Measurements from ENCODE around the gene TSPAN1. TPM values are rescaled to one million over a fixed set of nuclear protein-coding genes. Genes with fewer than 3 reads are reported as not detected.

TSPAN1 gene
- total RNA-seq, 2 donors from 2014 or later = 0.66 to 5.2 TPM

- Histone ChIP-seq H3K36me3 (replicated peaks in 1 of 2; ENCODE audit: insufficient read depth in 1 of 2, low read depth in 2 of 2) (no peaks in the 10 kb centered on the region), H3K9me3 (no peaks in the 10 kb centered on the region), H3K27ac (peak overlapping the region in 1 of 4 donors; percentile 25), H3K4me3 (no peak overlapping the region), H3K4me1 (peaks cover 11% of the 10 kb centered on the region), H3K27me3 (peaks cover 0 to 6% of the 10 kb centered on the region in 2 donors)
- ATAC-seq = no peak
- DNase-seq = no peak
- TF ChIP-seq POLR2A (IDR thresholded peaks at IDR 0.05) = no peak
- TF ChIP-seq CTCF (IDR thresholded peaks at IDR 0.05) = no peak
- intact Hi-C loops (cut with DNase I) = no loop called here
- 30 to 38% methylated on average over 3 of the region's 3 CpGs for WGBS, 2 donors
Observed at GRCh38 chr1:46134660-46135331, 40.1 kb upstream of the TSPAN1 start.

- TF ChIP-seq POLR2A (IDR thresholded peaks at IDR 0.05) (no peak), CTCF (IDR thresholded peaks at IDR 0.05) (no peak)
- intact Hi-C loops (cut with DNase I) = no loop called here
Observed at GRCh38 chr1:46136711-46137110, 38.2 kb upstream of the TSPAN1 start.

GRCh38 chr1:46137916-46138315, 37.0 kb upstream of the TSPAN1 start:
- intact Hi-C loops (cut with DNase I) = no loop called here
- Histone ChIP-seq H3K36me3 (replicated peaks in 1 of 2; ENCODE audit: insufficient read depth in 1 of 2, low read depth in 2 of 2) (no peaks in the 10 kb centered on the region), H3K4me1 (peaks cover 7% of the 10 kb centered on the region), H3K9me3 (no peaks in the 10 kb centered on the region), H3K4me3 (no peak overlapping the region), H3K27me3 (no peaks in the 10 kb centered on the region), H3K27ac (peak overlapping the region in 1 of 4 donors; percentile 11)
- DNase-seq (no peak), ATAC-seq (no peak)
- WGBS, 2 donors = 49 to 60% methylated on average over 3 of the region's 3 CpGs
- TF ChIP-seq CTCF (IDR thresholded peaks at IDR 0.05) (no peak), POLR2A (IDR thresholded peaks at IDR 0.05) (no peak)

More at GRCh38 chr1:46136711-46137110, 38.2 kb upstream of the TSPAN1 start:
- peaks cover 7% of the 10 kb centered on the region for H3K4me1 ChIP-seq
- ATAC-seq (no peak), DNase-seq (no peak)
- H3K4me3 ChIP-seq = no peak overlapping the region
- H3K27me3 ChIP-seq = no peaks in the 10 kb centered on the region
- no peaks in the 10 kb centered on the region for H3K36me3 ChIP-seq (replicated peaks in 1 of 2; ENCODE audit: insufficient read depth in 1 of 2, low read depth in 2 of 2)
- H3K9me3 ChIP-seq = no peaks in the 10 kb centered on the region
- no peak overlapping the region for H3K27ac ChIP-seq

- Histone ChIP-seq H3K9me3 (no peaks in the 10 kb centered on the region), H3K27ac (no peak overlapping the region), H3K36me3 (replicated peaks in 1 of 2; ENCODE audit: insufficient read depth in 1 of 2, low read depth in 2 of 2) (no peaks in the 10 kb centered on the region), H3K4me3 (no peak overlapping the region), H3K4me1 (no peaks in the 10 kb centered on the region), H3K27me3 (no peaks in the 10 kb centered on the region)
- no peak for DNase-seq
- TF ChIP-seq CTCF (IDR thresholded peaks at IDR 0.05) (no peak), POLR2A (IDR thresholded peaks at IDR 0.05) (no peak)
- 51 to 59% methylated on average over 2 of the region's 2 CpGs for WGBS, 2 donors
- no peak for ATAC-seq
- intact Hi-C loops (cut with DNase I) = no loop called here
Observed at GRCh38 chr1:46148318-46148717, 26.6 kb upstream of the TSPAN1 start.

GRCh38 chr1:46150085-46150484, 24.8 kb upstream of the TSPAN1 start:
- Histone ChIP-seq H3K27ac (peak overlapping the region in 1 of 4 donors; percentile 37), H3K27me3 (no peaks in the 10 kb centered on the region), H3K4me1 (no peaks in the 10 kb centered on the region), H3K36me3 (replicated peaks in 1 of 2; ENCODE audit: insufficient read depth in 1 of 2, low read depth in 2 of 2) (no peaks in the 10 kb centered on the region), H3K9me3 (no peaks in the 10 kb centered on the region), H3K4me3 (no peak overlapping the region)
- 76 to 84% methylated on average over 2 of the region's 2 CpGs for WGBS, 2 donors
- DNase-seq (no peak), ATAC-seq (no peak)
- intact Hi-C loops (cut with DNase I) = no loop called here
- TF ChIP-seq POLR2A (IDR thresholded peaks at IDR 0.05) (no peak), CTCF (IDR thresholded peaks at IDR 0.05) (no peak)

All from body of pancreas (tissue), 4 donors.